ENCODE results near the gene DYNLT1. TPM values are rescaled to one million over a fixed set of nuclear protein-coding genes. Genes with fewer than 3 reads are reported as not detected.
A peak's percentile ranks its signal among the peaks of the same experiment; 100 is the strongest.
"Not testable (repeated sequence)": the region's sequence is repeated elsewhere in the genome, so short reads cannot be mapped to it uniquely, and the experiment has no call there.

Gene DYNLT1
- total RNA-seq, 1 donor from 2014 or later: 126 TPM

DNA sequence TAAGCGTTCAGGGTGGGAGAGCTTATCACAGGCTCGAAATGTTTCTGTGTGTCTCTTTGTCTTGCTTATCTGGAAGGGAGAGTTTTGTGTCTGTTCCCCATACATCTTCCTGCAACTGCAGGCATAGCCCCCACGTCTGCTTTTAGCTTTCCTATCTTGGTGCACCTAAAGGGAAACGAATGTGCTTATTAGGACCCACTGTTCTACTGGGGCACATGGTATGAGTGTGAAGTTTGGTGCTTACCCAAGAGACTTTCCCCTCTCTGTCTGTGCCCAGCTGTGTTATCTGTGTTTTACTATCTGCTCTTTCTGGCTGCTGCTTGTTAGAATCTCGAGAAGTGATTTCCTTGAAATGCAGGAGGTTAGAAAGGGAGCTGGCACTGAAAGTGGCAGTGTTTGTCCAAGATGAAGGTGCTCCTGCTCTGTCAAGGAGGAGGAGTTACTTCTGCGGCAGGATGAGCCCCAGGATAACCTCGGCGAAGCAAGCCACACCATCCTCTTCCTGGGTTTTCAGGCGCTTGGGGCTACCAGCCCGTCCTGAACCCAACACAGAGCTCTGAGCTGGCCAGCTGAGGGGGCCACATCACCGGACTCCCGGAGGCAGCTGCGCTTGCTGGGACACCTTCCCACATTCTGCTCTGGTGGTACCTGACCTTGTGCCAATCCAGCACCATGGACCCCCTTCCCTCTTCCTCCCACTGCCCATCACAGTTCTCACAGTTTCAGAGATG is 23.4 kb downstream of the DYNLT1 start:
- intact Hi-C loops (cut with micrococcal nuclease): no loop called here

DNA sequence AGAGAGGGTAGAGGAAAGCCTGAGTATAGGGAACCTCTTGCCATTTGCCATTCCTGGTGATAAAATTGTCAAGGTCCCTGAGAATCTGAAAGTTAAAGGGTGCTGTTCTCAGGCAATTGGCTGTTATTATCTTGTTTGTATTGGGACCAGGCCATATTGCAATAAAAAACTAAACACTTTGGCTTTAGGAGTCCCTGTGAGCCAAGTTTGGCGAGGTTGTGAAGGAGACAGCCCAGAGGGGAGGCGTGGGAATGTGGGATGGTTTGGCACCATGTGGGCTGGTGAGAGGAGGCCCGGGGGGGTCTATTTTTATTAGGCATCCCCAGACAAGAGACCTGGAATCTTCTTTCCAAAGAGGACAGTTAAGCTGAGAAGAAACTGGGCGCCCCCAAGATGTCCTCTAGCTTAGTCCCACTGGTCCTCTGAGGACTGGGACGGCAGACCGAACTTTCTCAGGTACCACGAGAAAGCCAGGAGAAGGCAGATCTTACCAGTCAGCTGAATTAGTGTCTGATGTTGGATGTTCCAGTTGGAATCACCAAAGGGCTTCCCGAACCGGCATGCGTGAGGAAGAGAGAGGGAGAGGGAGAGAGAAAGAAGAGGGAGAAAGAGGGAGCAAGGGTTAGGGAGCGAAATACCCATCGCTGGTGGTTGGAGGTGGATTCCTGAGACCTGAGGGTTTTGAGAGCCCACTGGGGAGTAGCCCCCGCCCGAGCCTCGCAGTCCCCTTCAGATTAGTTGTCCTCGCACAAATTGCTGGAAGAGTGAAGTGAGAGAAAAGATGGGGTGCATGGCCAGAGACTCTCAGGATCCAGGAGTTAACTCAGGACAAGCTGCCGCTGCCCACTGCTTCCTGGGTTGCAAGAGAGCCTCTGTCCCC is 24.4 kb downstream of the DYNLT1 start:
- H3K36me3 ChIP-seq: peaks cover 33% of the 10 kb centered on the region
- H3K27ac ChIP-seq (replicated peaks): no peak overlapping the region
- H3K4me1 ChIP-seq: peaks cover 8% of the 10 kb centered on the region
- no peak overlapping the region for H3K4me3 ChIP-seq
- H3K27me3 ChIP-seq (ENCODE audit: low read depth): no peaks in the 10 kb centered on the region
- TF ChIP-seq, protein P1, sequence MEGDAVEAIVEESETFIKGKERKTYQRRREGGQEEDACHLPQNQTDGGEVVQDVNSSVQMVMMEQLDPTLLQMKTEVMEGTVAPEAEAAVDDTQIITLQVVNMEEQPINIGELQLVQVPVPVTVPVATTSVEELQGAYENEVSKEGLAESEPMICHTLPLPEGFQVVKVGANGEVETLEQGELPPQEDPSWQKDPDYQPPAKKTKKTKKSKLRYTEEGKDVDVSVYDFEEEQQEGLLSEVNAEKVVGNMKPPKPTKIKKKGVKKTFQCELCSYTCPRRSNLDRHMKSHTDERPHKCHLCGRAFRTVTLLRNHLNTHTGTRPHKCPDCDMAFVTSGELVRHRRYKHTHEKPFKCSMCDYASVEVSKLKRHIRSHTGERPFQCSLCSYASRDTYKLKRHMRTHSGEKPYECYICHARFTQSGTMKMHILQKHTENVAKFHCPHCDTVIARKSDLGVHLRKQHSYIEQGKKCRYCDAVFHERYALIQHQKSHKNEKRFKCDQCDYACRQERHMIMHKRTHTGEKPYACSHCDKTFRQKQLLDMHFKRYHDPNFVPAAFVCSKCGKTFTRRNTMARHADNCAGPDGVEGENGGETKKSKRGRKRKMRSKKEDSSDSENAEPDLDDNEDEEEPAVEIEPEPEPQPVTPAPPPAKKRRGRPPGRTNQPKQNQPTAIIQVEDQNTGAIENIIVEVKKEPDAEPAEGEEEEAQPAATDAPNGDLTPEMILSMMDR (IDR thresholded peaks at IDR 0.05; ENCODE audit: borderline replicate concordance): no peak
- H3K9me3 ChIP-seq (replicated peaks): peaks cover 7% of the 10 kb centered on the region
- intact Hi-C loops (cut with micrococcal nuclease): no loop called here
- no peak for DNase-seq

More for the DNA sequence above, 23.4 kb downstream of the DYNLT1 start:
- peaks cover 8% of the 10 kb centered on the region for H3K4me1 ChIP-seq
- no peak overlapping the region for H3K27ac ChIP-seq (replicated peaks)
- TF ChIP-seq, protein P1 (IDR thresholded peaks at IDR 0.05; ENCODE audit: borderline replicate concordance): no peak
- DNase-seq: no peak
- no peaks in the 10 kb centered on the region for H3K27me3 ChIP-seq (ENCODE audit: low read depth)
- H3K9me3 ChIP-seq (replicated peaks): no peaks in the 10 kb centered on the region
- no peak overlapping the region for H3K4me3 ChIP-seq
- peaks cover 35% of the 10 kb centered on the region for H3K36me3 ChIP-seq

DNA sequence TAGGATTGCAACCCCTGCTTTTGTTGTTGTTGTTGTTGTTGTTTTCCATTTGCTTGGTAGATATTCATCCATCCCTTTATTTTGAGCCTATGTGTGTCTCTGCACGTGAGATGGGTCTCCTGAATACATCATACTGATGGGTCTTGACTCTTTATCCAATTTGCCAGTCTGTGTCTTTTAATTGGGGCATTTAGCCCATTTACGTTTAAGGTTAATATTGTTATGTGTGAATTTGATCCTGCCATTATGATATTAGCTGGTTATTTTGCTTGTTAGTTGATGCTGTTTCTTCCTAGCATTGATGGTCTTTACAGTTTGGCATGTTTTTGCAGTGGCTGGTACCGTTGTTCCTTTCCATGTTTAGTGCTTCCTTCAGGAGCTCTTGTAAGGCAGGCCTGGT is 26.3 kb downstream of the DYNLT1 start:
- H3K4me3 ChIP-seq: not testable (repeated sequence)
- peaks cover 15% of the 10 kb centered on the region for H3K9me3 ChIP-seq (replicated peaks)

DNA sequence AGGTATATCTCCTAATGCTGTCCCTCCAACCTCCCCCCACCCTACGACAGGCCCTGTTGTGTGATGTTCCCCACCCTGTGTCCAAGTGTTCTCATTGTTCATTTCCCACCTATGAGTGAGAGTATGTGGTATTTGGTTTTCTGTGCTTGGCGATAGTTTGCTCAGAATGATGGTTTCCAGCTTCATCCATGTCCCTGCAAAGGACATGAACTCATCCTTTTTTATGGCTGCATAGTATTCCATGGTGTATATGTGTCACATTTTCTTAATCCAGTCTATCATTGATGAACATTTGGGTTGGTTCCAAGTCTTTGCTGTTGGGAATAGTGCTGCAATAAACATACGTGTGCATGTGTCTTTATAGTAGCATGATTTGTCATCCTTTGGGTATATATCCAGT is 29.9 kb downstream of the DYNLT1 start:
- Histone ChIP-seq H3K9me3 (replicated peaks) (peaks cover 15% of the 10 kb centered on the region), H3K36me3 (peaks cover 20% of the 10 kb centered on the region), H3K4me1 (peaks cover 29% of the 10 kb centered on the region)
- H3K27ac ChIP-seq (replicated peaks); intact Hi-C loops (cut with micrococcal nuclease); DNase-seq; H3K27me3 ChIP-seq (ENCODE audit: low read depth); H3K4me3 ChIP-seq: not testable (repeated sequence)

More for the DNA sequence above, 26.3 kb downstream of the DYNLT1 start:
- DNase-seq; H3K4me1 ChIP-seq; H3K27ac ChIP-seq (replicated peaks); intact Hi-C loops (cut with micrococcal nuclease); H3K27me3 ChIP-seq (ENCODE audit: low read depth): not testable (repeated sequence)
- peaks cover 29% of the 10 kb centered on the region for H3K36me3 ChIP-seq

DNA sequence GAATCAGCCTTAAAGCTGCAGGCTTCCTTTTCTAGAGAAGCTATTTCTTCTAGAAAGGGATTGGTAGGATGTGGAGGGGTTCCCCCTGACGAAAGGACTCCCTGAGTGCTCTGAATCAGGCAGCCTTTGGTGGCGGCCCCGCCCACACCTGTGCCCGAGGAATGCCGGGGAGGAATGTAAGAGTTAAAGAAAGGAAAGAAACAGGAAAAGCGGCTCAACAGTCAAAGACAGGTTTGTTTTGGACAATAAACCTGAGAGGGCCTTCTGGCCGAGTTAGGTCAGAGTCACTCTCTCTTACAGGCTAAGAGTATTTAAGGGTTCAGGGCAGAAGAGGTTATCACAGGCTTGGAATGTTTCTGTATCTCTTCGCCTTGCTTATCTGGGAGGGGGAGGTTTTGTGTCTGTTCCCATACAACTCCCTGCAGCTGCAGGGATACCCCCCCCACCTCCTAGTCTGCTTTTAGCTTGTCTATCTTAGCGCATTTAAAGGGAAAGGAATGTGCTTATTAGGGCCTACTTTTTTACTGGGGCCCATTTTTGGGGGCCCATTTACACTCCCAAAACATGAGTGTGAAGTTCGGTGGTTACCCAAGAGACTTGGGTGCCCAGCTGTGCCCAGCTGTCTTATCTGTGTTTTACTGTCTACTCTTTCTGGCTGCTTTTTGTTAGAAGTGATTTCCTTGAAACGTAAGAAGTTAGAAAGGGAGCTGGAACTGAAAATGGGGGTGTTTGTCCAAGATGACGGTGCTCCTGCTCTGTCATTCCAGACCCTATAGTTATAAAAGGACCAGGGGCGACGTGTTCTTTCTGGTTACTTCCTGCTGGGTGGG is 32.8 kb downstream of the DYNLT1 start:
- Histone ChIP-seq H3K4me3 (no peak overlapping the region), H3K4me1 (peaks cover 38% of the 10 kb centered on the region), H3K27ac (replicated peaks) (peak overlapping the region; percentile 49), H3K9me3 (replicated peaks) (peaks cover 15% of the 10 kb centered on the region), H3K27me3 (ENCODE audit: low read depth) (no peaks in the 10 kb centered on the region), H3K36me3 (peaks cover 37% of the 10 kb centered on the region)
- intact Hi-C loops (cut with micrococcal nuclease): no loop called here
- no peak for DNase-seq
- TF ChIP-seq, protein P1 (IDR thresholded peaks at IDR 0.05; ENCODE audit: borderline replicate concordance): no peak

DNA sequence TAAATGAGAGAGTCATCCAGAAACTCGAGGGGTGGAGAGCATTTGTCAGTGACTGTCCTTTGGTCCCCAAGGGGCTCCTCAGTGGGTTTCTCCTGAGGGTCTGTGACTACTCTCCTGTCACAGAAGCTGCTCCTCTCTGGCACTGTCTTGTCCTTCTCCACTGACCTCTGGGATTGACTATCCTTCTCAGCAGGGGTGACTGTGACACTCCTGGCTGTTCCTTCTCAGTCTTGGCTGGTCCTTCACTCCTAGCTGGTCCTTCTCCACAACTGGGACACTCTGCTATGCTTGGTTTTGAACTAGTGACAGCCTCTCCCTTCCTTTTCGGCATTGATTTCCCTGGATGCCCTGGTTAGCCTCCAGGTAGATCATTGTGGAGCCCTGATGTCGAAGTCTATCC is 33.5 kb downstream of the DYNLT1 start:
- Histone ChIP-seq H3K4me1 (peaks cover 38% of the 10 kb centered on the region), H3K9me3 (replicated peaks) (peaks cover 15% of the 10 kb centered on the region), H3K4me3 (no peak overlapping the region), H3K36me3 (peaks cover 37% of the 10 kb centered on the region), H3K27me3 (ENCODE audit: low read depth) (no peaks in the 10 kb centered on the region), H3K27ac (replicated peaks) (peak overlapping the region; percentile 49)
- intact Hi-C loops (cut with micrococcal nuclease): no loop called here
- DNase-seq: no peak
- TF ChIP-seq, protein P1 (IDR thresholded peaks at IDR 0.05; ENCODE audit: borderline replicate concordance): no peak

Measured in left ventricle myocardium inferior (tissue), 1 donor.